Neuronal stem cell (in vitro differentiated cells): ENCODE measurements around the gene BUD13.

Experiments used
- DNase-seq: peaks from one replicate; pipeline ENCODE4 v3.0.0-alpha.2; 2013; ENCODE audit warnings: low spot score
- H2AFZ ChIP-seq: one replicate; pipeline ENCODE4 v1.6.1; 2013; ENCODE audit warnings: mild to moderate bottlenecking, low read length, inconsistent platforms
- H2AK5ac ChIP-seq: 2 replicates; pipeline ENCODE4 v1.6.1; 2013; ENCODE audit warnings: low read depth, mild to moderate bottlenecking, inconsistent platforms, low read length, moderate library complexity, mixed read lengths
- H2BK120ac ChIP-seq: 2 replicates; pipeline ENCODE4 v1.6.1; 2013; ENCODE audit warnings: low read depth, mild to moderate bottlenecking, inconsistent platforms, low read length, moderate library complexity, mixed read lengths
- H2BK12ac ChIP-seq: one replicate; pipeline ENCODE4 v1.6.1; 2013; ENCODE audit warnings: low read length, inconsistent platforms
- H2BK15ac ChIP-seq: 2 replicates; pipeline ENCODE4 v1.6.1; 2013; ENCODE audit warnings: mild to moderate bottlenecking, low read length, inconsistent platforms, mixed read lengths
- H2BK5ac ChIP-seq: one replicate; pipeline ENCODE4 v1.6.1; 2013; ENCODE audit warnings: inconsistent platforms, mild to moderate bottlenecking, low read length, moderate library complexity
- H3K14ac ChIP-seq: one replicate; pipeline ENCODE4 v1.6.1; 2013; ENCODE audit warnings: low read length, inconsistent platforms
- H3K18ac ChIP-seq: 2 replicates; pipeline ENCODE4 v1.6.1; 2013; ENCODE audit warnings: low read length, inconsistent platforms
- H3K23ac ChIP-seq: 2 replicates; pipeline ENCODE4 v1.6.1; 2013; ENCODE audit warnings: low read depth, mild to moderate bottlenecking, mixed read lengths, low read length, inconsistent platforms; ENCODE audit not compliant: poor library complexity
- H3K27ac ChIP-seq: replicated peaks from 3 replicates; pipeline ENCODE4 v1.5.1; 2013; ENCODE audit warnings: low read length, inconsistent platforms
- H3K27me3 ChIP-seq, 3 experiments: 2 replicates each; pipeline ENCODE4 v1.6.1; 2013; ENCODE audit warnings: low read length in 3 of 3, mild to moderate bottlenecking in 2 of 3, inconsistent platforms in 1 of 3, low read depth in 1 of 3, mixed read lengths in 1 of 3, moderate library complexity in 1 of 3; ENCODE audit not compliant: control insufficient read depth in 3 of 3, insufficient read depth in 3 of 3
- H3K36me3 ChIP-seq, 2 donors: replicated peaks in 1 of 2; 2 replicates each; pipeline ENCODE4 v1.6.1; 2013; ENCODE audit warnings: low read length in 2 of 2; ENCODE audit not compliant: control insufficient read depth in 2 of 2, insufficient read depth in 2 of 2
- H3K4ac ChIP-seq: 2 replicates; pipeline ENCODE4 v1.6.1; 2013; ENCODE audit warnings: inconsistent platforms, mild to moderate bottlenecking, low read length, moderate library complexity
- H3K4me1 ChIP-seq, 2 donors: 1 replicate in 1 of 2; 2 replicates in 1 of 2; pipeline ENCODE4 v1.6.1; 2013; ENCODE audit warnings: low read length in 2 of 2, low read depth in 1 of 2; ENCODE audit not compliant: control insufficient read depth in 2 of 2, insufficient read depth in 1 of 2
- H3K4me2 ChIP-seq: one replicate; pipeline ENCODE4 v1.6.1; 2013; ENCODE audit warnings: mild to moderate bottlenecking, low read length, inconsistent platforms; ENCODE audit not compliant: insufficient read depth, poor library complexity, severe bottlenecking
- H3K4me3 ChIP-seq, 2 donors: 2 replicates each; pipeline ENCODE4 v1.5.1; 2013; ENCODE audit warnings: low read length in 2 of 2, mild to moderate bottlenecking in 2 of 2, inconsistent platforms in 1 of 2, moderate library complexity in 1 of 2
- H3K79me1 ChIP-seq: one replicate; pipeline ENCODE4 v1.6.1; 2013; ENCODE audit warnings: low read depth, mild to moderate bottlenecking, inconsistent platforms, low read length, moderate library complexity
- H3K9ac ChIP-seq: one replicate; pipeline ENCODE4 v1.6.1; 2013; ENCODE audit warnings: mild to moderate bottlenecking, low read depth, low read length, inconsistent platforms; ENCODE audit not compliant: poor library complexity
- H3K9me3 ChIP-seq, 2 donors: replicated peaks in 1 of 2; 2 replicates each; pipeline versions ENCODE3 to v1.6.1; 2013; ENCODE audit warnings: low read length in 2 of 2, mild to moderate bottlenecking in 2 of 2, inconsistent platforms in 1 of 2, low read depth in 1 of 2, mixed read lengths in 1 of 2, moderate library complexity in 1 of 2; ENCODE audit not compliant: control insufficient read depth in 2 of 2, insufficient read depth in 1 of 2
- H4K8ac ChIP-seq: one replicate; pipeline ENCODE4 v1.6.1; 2013; ENCODE audit warnings: low read depth, mild to moderate bottlenecking, inconsistent platforms, low read length, moderate library complexity
- H4K91ac ChIP-seq: one replicate; pipeline ENCODE4 v1.6.1; 2013; ENCODE audit warnings: low read length, low read depth, mild to moderate bottlenecking, inconsistent platforms; ENCODE audit not compliant: poor library complexity
- WGBS, 2 donors: extraction: QIAGEN DNeasy Blood & Tissue Kit; methylation state at CpG; one replicate each; pipeline ENCODE4 v1.1.7; 2013; ENCODE audit warnings: missing lambda C conversion rate in 2 of 2, mixed read lengths in 1 of 2; ENCODE audit not compliant: insufficient read length in 2 of 2, insufficient replicate concordance in 1 of 2; ENCODE audit errors: extremely low coverage in 2 of 2; 5-methylcytosine and 5-hydroxymethylcytosine counted together

Gene BUD13

GRCh38 chr11:116725434-116726221, 47.2 kb downstream of the BUD13 start:
- no peak for DNase-seq
- H3K4me2 ChIP-seq: no peak overlapping the region

DNA sequence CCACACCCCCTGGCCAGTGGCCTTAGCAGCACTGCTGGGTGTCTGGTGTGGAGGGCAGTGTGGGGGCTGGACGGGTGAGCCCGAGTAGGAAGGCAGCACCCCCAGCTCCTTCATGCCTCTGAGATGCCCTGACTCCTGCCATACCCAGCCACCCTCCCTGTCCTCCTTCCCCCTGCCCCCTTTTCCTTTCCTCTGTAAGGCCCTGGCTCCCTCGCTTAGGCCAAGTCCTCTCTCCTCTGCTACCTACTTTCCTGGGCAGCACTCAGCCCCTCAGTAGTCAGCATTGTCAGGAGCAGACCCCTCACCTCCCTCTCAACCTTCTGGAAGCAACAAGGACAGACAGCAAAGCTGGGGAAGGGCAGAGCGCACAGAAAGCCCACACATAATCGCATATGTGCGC, 48.0 kb downstream of the BUD13 start:
- no peak overlapping the region for H3K14ac ChIP-seq
- no peak for DNase-seq

More at GRCh38 chr11:116725434-116726221, 47.2 kb downstream of the BUD13 start:
- H2BK12ac ChIP-seq: peak overlapping the region; percentile 24
- H3K9ac ChIP-seq: peak overlapping the region; percentile 2
- no peak overlapping the region for H2BK5ac ChIP-seq
- H3K14ac ChIP-seq: no peak overlapping the region
- peak overlapping the region; percentile 39 for H3K27ac ChIP-seq
- peak overlapping the region; percentile 20 for H3K23ac ChIP-seq
- H2BK120ac ChIP-seq: peak overlapping the region; percentile 93
- peaks cover 0 to 3% (median 0%) of the 10 kb centered on the region in 3 experiments for H3K27me3 ChIP-seq
- no peaks in the 10 kb centered on the region for H3K36me3 ChIP-seq
- peak overlapping the region; percentile 53 for H2BK15ac ChIP-seq
- peak overlapping the region; percentile 95 for H3K18ac ChIP-seq
- no peak overlapping the region for H4K91ac ChIP-seq
- no peak overlapping the region for H3K4me3 ChIP-seq
- no peak overlapping the region for H3K4ac ChIP-seq
- H2AFZ ChIP-seq: peak overlapping the region; percentile 18
- H2AK5ac ChIP-seq: peak overlapping the region; percentile 90
- no peaks in the 10 kb centered on the region for H3K9me3 ChIP-seq
- H3K4me1 ChIP-seq: peaks cover 4 to 19% of the 10 kb centered on the region in 2 donors
- peak overlapping the region; percentile 19 for H4K8ac ChIP-seq
- no peaks in the 10 kb centered on the region for H3K79me1 ChIP-seq
- no CpG with 5 or more reads among the region's 19 CpGs for WGBS, 2 donors

DNA sequence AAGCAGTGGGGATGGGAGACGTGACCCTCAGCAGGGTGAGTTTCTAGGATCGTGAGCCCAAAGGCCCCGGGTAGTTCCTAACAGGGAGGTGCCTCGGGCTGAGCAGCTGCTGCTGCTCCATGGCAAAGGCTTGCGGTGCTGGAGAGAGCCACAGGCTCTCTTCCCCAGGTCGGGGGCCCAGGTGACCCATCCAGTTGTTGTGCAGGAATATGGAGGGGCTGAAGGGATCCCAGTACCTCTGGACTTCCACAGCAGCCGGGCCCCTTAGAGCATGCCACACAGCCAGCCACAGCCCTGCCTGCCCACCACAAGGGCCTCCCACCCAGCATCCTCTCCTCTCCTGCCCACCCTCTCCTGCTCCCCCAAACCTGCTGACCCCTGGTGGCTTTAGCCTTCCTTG, 49.3 kb downstream of the BUD13 start:
- Histone ChIP-seq H3K4me1 (peaks cover 0 to 21% of the 10 kb centered on the region in 2 donors), H4K91ac (no peak overlapping the region), H2AK5ac (peak overlapping the region; percentile 80), H3K14ac (no peak overlapping the region), H3K4me3 (no peak overlapping the region), H2BK5ac (no peak overlapping the region), H4K8ac (no peak overlapping the region), H3K4me2 (no peak overlapping the region), H2BK12ac (no peak overlapping the region), H3K79me1 (no peaks in the 10 kb centered on the region), H3K9ac (no peak overlapping the region), H3K27me3 (peaks cover 0 to 3% (median 0%) of the 10 kb centered on the region in 3 experiments), H2AFZ (no peak overlapping the region), H3K27ac (no peak overlapping the region), H3K4ac (no peak overlapping the region), H3K18ac (peak overlapping the region; percentile 39), H3K36me3 (no peaks in the 10 kb centered on the region), H3K23ac (no peak overlapping the region), H3K9me3 (no peaks in the 10 kb centered on the region), H2BK15ac (peak overlapping the region; percentile 44), H2BK120ac (no peak overlapping the region)
- WGBS, 2 donors: no CpG with 5 or more reads among the region's 7 CpGs
- no peak for DNase-seq

More for the DNA sequence above, 48.0 kb downstream of the BUD13 start:
- H3K4me3 ChIP-seq: no peak overlapping the region
- peak overlapping the region; percentile 18 for H2BK120ac ChIP-seq
- no peak overlapping the region for H2BK5ac ChIP-seq
- no CpG with 5 or more reads among the region's 6 CpGs for WGBS, 2 donors
- H3K4me1 ChIP-seq: peaks cover 0 to 17% of the 10 kb centered on the region in 2 donors
- peak overlapping the region; percentile 86 for H2BK15ac ChIP-seq
- H3K18ac ChIP-seq: peak overlapping the region; percentile 48
- no peaks in the 10 kb centered on the region for H3K9me3 ChIP-seq
- peak overlapping the region; percentile 30 for H2AK5ac ChIP-seq
- no peak overlapping the region for H2AFZ ChIP-seq
- H3K9ac ChIP-seq: no peak overlapping the region
- H4K91ac ChIP-seq: no peak overlapping the region
- H3K23ac ChIP-seq: peak overlapping the region; percentile 38
- H4K8ac ChIP-seq: no peak overlapping the region
- peaks cover 0 to 3% (median 0%) of the 10 kb centered on the region in 3 experiments for H3K27me3 ChIP-seq
- H3K36me3 ChIP-seq: no peaks in the 10 kb centered on the region
- H3K79me1 ChIP-seq: no peaks in the 10 kb centered on the region
- H3K27ac ChIP-seq: no peak overlapping the region
- no peak overlapping the region for H3K4me2 ChIP-seq
- peak overlapping the region; percentile 47 for H2BK12ac ChIP-seq
- no peak overlapping the region for H3K4ac ChIP-seq

GRCh38 chr11:116721988-116722387, 50.8 kb downstream of the BUD13 start:
- no CpG with 5 or more reads among the region's 4 CpGs for WGBS, 2 donors
- DNase-seq: no peak

More at GRCh38 chr11:116721988-116722387, 50.8 kb downstream of the BUD13 start:
- Histone ChIP-seq H3K14ac (no peak overlapping the region), H3K27ac (no peak overlapping the region), H3K27me3 (peaks cover 0 to 3% (median 0%) of the 10 kb centered on the region in 3 experiments), H3K4me2 (no peak overlapping the region), H3K4ac (no peak overlapping the region), H2BK12ac (no peak overlapping the region), H2BK5ac (no peak overlapping the region), H2BK15ac (no peak overlapping the region), H3K4me3 (no peak overlapping the region), H2BK120ac (no peak overlapping the region), H3K9ac (no peak overlapping the region), H3K9me3 (no peaks in the 10 kb centered on the region), H2AFZ (no peak overlapping the region), H3K79me1 (no peaks in the 10 kb centered on the region), H3K4me1 (peaks cover 0 to 21% of the 10 kb centered on the region in 2 donors), H4K8ac (no peak overlapping the region), H4K91ac (no peak overlapping the region), H3K36me3 (no peaks in the 10 kb centered on the region), H3K18ac (no peak overlapping the region), H3K23ac (no peak overlapping the region), H2AK5ac (no peak overlapping the region)
